ENCODE data around the gene STMN1. TPM values are rescaled to one million over a fixed set of nuclear protein-coding genes. Genes with fewer than 3 reads are reported as not detected.

STMN1 gene
- total and polyA plus RNA-seq, 9 of the 15 experiments (the other 6 are each of a cell fraction or from before 2014, with no cell fraction given), result 269 to 2,153 (median 595) TPM

- TF ChIP-seq ATF2 (CRISPR knock-in tag; IDR thresholded peaks at IDR 0.05), result no peak
- TF ChIP-seq CAMTA2 (CRISPR knock-in tag; conservative IDR thresholded peaks at IDR 0.05), result no peak
- TF ChIP-seq TEAD4 (IDR thresholded peaks at IDR 0.05; ENCODE audit: low read length), result peak; percentile 92
- no peak for TF ChIP-seq TEAD4 (CRISPR knock-in tag; IDR thresholded peaks at IDR 0.05; ENCODE audit: borderline replicate concordance)
- no peak for TF ChIP-seq DDX20 (tag; IDR thresholded peaks at IDR 0.05; ENCODE audit: low read depth)
- TF ChIP-seq JUN (IDR thresholded peaks at IDR 0.05; ENCODE audit: borderline replicate concordance, low read depth, low read length), result peak; percentile 90
- peak; percentile 8; the same call in 1 of the 2 replicates for TF ChIP-seq JUN (CRISPR knock-in tag; IDR thresholded peaks at IDR 0.05; ENCODE audit: borderline replicate concordance)
- TF ChIP-seq MEIS2 (IDR thresholded peaks at IDR 0.05; ENCODE audit: partially characterized antibody), result peak; percentile 79
- no peak for TF ChIP-seq XRCC4 (IDR thresholded peaks at IDR 0.05; ENCODE audit: extremely low read depth, insufficient read depth, insufficient read length)
- TF ChIP-seq TFAM (CRISPR knock-in tag; conservative IDR thresholded peaks at IDR 0.05), result no peak
- 0 out of 2 replicates have a peak, but pooled peaks have one; percentile 17 for TF ChIP-seq SMARCC2 (IDR thresholded peaks at IDR 0.05; ENCODE audit: low read depth)
- no peak for TF ChIP-seq RBM22 (IDR thresholded peaks at IDR 0.05; ENCODE audit: low read depth, low read length, poor library complexity, severe bottlenecking)
- TF ChIP-seq DPF2 (IDR thresholded peaks at IDR 0.05), result peak; percentile 94
- TF ChIP-seq E2F3 (CRISPR knock-in tag; IDR thresholded peaks at IDR 0.05), result peak; percentile 30; the same call in 1 of the 2 replicates
- peak in 1 of 2 experiments; percentile 64; a peak in 1 of 4 replicates for TF ChIP-seq SRF (CRISPR knock-in tag; IDR thresholded peaks at IDR 0.05)
- TF ChIP-seq GTF2F1 (IDR thresholded peaks at IDR 0.05; ENCODE audit: low read depth, low read length), result no peak
- no peak for TF ChIP-seq RBM34 (IDR thresholded peaks at IDR 0.05; ENCODE audit: borderline replicate concordance, insufficient read depth, low read length)
- TF ChIP-seq, protein P1, sequence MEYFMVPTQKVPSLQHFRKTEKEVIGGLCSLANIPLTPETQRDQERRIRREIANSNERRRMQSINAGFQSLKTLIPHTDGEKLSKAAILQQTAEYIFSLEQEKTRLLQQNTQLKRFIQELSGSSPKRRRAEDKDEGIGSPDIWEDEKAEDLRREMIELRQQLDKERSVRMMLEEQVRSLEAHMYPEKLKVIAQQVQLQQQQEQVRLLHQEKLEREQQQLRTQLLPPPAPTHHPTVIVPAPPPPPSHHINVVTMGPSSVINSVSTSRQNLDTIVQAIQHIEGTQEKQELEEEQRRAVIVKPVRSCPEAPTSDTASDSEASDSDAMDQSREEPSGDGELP (CRISPR knock-in tag; IDR thresholded peaks at IDR 0.05; ENCODE audit: borderline replicate concordance), result peak; percentile 63
- TF ChIP-seq MCM2 (IDR thresholded peaks at IDR 0.05; ENCODE audit: low read depth), result no peak
- TF ChIP-seq NFIX (CRISPR knock-in tag; IDR thresholded peaks at IDR 0.05; ENCODE audit: low read depth), result 0 out of 2 replicates have a peak, but pooled peaks have one; percentile 2
- TF ChIP-seq ZNF175 (CRISPR knock-in tag; IDR thresholded peaks at IDR 0.05; ENCODE audit: low read depth), result peak; percentile 66; the same call in 1 of the 2 replicates
- no peak; the same call in 1 of the 2 replicates for TF ChIP-seq CC2D1A (IDR thresholded peaks at IDR 0.05)
- TF ChIP-seq, protein P2, sequence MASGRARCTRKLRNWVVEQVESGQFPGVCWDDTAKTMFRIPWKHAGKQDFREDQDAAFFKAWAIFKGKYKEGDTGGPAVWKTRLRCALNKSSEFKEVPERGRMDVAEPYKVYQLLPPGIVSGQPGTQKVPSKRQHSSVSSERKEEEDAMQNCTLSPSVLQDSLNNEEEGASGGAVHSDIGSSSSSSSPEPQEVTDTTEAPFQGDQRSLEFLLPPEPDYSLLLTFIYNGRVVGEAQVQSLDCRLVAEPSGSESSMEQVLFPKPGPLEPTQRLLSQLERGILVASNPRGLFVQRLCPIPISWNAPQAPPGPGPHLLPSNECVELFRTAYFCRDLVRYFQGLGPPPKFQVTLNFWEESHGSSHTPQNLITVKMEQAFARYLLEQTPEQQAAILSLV (tag; IDR thresholded peaks at IDR 0.05), result 0 out of 2 replicates have a peak, but pooled peaks have one; percentile 16
- no peak for TF ChIP-seq HLTF (IDR thresholded peaks at IDR 0.05)
- TF ChIP-seq BDP1 (IDR thresholded peaks at IDR 0.05; ENCODE audit: insufficient read depth, insufficient read length), result no peak
- TF ChIP-seq KDM2B (CRISPR knock-in tag; IDR thresholded peaks at IDR 0.05), result no peak
Measured at GRCh38 chr1:25933479-25934365, 27.5 kb upstream of the STMN1 start (continued).
